Stimulated activated CD8-positive, alpha-beta memory T cell treated with anti-CD3 and anti-CD28 coated beads, Interleukin-4, amount 100 ng/mL, for 24 hours (primary cell): ENCODE data around the gene CFAP92.
A peak's percentile ranks its signal among the peaks of the same experiment; 100 is the strongest.

Experiments used
- DNase-seq: peaks from one replicate; pipeline ENCODE4 v3.0.0-alpha.2; 2020; ENCODE audit warnings: low read depth

Gene CFAP92

DNA sequence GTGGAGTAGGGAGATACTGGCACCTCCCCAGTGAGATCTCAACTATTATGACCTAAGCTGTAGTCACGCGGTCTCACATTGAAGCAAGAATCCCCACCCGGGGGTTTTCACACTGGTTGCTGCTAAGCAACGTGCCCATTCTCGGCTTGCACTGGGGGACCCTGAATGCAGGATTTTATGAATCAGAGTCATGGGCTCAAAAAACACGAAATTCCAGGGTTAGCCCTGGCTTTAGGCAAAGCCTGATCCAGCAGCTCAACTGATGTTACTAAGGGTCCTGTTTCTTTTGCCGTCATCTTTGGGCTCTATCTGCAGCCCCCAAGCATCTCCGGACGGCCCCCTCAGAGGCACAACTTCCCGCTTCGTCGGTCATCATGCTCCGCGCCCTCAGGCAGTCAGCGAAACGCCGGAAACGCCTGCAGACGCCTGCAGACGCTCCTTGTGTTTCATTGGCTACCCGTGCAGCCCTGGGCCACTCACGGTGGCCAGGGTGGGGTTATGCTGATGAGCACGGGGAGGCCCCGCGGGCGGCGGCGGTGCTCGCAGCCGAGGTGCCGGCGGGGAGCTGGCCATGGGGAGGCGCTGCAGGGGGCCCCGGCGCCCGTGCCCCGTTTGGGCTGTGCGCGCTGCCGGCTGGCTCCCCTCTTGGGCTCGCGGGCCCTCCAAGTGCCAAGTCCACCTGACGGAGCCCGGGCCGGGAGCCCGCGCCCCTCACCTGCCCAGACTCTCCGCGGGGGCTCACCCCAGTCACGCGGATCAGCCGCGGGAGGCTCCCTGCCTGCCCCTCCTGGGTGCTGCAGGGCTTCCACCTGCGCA lies 33.1 kb upstream of the CFAP92 start:
- DNase-seq, result peak; percentile 84

DNA sequence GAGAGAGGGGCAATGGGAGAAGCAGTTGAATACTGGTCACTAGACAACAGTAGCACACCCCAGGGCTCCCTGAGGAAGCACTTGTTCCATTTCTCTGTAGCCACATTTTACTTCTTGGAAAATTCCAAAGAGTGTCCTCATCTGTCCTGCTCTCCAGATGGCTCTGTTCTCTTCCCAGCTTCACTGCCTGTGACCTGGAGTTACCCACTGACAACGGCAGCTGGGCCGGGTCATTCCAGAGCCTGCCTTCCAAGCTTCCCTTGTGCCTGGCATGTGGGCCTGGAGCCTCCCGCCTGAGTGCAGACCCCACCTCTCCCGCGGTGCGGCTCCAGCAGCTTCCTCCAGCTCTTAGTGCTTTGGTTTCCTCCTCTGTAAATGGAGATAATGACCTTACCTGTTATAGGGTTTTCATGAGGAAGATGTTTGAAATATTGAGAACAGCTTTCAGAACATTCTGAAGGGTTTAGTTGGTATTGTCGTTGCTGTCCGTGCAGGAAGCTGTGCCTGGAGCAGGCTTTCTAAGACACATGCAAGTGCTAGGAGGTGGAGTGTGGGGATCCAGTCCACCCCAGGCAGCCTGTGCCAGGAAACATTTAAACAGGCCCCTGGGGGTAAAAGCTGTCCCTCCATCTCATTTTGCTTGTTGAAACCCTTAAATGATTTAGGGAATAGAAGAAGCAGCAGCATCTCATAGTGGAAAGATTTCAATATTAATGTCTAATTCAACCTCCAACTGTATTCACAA lies 32.0 kb upstream of the CFAP92 start:
- no peak for DNase-seq

DNA sequence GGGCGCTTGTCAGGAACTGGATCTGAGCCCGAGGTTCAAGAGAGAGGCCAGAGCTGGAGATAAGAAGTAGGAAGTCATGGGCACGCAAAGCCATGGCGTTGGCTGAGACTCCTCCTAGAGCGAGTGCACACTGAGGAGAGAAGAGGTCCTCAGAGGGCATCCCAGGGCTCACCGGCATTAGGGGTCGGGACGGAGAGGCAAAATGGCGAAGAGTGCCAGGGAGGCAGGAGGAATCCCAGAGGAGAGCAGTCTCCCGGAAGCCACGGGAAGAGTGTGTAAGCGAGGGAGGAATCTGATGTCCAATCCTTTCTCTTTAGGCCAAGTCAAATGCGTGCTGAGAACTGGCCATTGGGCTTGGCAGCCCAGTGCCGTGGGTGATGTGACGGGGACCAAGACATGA lies 31.2 kb upstream of the CFAP92 start:
- DNase-seq, result no peak

DNA sequence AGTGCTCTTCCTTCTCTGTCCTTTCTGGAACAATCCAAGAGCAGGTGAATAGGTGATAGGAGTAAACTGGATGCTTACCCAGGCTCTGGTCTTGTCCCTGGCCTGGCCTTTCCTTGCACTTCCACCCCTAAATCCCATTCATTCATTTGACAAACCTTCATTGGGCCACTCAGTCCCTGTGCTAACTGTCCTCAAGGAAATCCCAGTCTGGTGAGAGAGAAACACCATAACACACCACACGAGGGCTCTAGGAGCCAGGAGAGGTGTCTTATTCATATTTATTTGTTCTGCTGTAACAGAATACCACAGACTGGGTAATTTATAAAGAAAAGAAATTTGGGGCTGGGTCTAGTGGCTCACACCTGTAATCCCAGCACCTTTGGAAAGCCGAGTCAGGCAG lies 30.0 kb upstream of the CFAP92 start:
- DNase-seq, result no peak

DNA sequence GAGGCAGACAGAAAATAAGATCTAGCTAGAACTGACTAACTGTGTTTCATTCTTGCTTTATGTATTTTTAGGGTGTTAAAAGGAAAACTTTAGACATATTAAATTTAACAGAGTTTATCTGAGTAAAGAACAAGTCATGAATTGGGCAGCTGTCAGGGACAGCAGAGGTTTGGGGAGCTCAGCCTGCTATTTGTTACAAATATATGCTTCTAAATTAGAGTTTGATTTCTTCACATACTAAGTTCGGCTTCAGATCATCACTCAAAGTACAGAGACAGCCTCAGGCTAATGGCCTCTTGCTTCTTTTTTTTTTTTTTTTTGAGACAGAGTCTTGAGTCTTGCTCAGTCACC lies 29.1 kb upstream of the CFAP92 start:
- DNase-seq, result no peak

DNA sequence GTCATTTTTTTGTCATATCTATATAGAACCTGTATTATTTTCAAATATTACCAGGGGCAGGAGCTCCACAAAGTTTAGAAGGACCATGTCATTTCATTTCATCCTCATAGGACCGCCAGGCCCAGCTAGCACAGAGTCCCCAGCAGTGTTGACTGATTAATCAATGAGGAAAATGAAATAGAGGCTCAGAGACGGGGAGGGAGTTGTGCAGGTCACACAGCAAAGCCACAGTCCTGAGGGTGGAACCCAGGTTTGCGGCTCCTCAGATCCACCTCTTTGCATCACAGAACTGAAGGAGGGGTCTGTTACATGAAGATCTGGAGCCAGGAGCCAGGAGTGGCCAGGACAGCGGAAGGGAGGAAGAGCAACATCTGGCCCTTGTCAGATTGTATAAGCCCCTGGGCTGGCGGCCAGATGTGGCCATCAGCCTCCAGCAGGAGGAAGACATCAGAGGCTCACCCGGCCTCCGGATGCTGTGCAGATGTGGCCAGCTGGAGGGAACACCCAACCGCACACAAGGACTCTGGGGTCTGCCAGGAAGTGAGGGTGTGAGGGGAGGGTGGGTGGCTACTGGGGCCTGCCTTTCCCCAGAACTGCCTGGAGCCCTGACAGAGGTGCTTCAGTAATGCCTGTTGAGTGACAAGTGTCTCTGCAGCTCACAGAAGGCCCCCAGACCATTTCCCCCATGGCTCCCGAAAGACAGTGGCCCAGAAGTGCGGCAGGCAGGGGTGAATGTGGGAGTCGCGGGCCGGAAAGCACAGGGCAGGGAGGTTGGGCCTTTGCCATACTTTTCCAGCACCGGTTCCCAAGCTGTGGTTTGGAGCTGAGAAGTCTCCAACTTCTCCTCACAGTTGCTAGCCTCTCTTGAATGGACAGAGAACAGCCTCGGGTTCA lies 28.5 kb upstream of the CFAP92 start:
- no peak for DNase-seq

DNA sequence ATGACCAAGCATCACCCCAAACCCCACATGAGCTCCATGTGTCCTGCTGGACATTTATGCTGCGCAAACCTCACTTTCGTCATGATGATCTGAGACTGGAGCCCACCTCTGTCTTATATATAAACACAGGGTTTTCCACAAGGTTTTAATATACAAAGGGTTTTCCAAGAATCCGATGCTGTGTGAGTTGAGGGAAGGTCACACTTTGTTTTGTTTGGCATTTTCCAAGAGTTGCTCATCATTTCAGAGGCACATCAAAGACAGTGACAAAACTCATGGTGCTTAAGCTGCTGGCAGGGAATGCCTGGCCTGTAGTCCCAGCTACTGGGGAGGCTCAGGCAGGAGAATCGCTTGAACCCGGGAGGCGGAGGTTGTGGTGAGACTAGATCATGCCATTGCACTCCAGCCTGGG lies 27.3 kb upstream of the CFAP92 start:
- DNase-seq, result no peak

DNA sequence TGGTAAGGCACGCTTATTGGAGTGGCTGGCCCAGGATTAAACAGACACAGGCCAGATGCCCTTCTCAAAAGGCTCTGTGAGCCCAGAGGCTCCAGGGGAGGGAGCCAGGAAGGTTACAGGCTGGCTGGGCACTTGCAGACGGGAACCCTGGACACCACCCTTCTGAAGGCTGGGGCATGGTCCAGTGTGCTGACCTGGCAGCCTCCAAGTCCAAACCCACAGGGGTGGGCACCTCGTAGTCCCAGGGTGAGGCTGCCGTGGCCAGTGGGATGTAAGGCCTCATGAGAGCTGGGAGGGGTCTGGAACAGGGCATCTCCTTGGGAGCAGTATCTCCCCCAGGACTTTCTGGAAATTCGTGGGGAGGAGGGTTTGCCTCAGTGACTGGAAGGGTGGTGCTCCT lies 26.8 kb upstream of the CFAP92 start:
- no peak for DNase-seq

DNA sequence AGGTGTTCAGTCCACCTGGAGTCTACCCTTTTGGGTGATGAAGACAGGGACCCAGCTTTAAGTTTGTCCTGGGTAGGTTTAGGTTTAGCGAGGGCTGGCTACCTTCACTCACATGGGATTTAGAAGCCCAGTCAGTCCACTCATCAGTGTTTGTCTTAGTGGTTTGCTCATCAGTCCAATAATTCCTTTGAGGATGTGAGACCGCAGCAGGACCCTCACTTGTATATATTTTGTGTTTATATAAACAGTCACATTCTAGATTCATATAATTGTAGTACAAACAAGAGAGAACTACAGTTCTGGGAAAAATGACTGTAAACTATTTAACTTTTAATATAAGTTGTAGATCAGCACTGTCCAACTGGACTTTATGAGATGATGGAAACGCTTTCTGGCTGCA lies 25.4 kb upstream of the CFAP92 start:
- DNase-seq, result no peak

DNA sequence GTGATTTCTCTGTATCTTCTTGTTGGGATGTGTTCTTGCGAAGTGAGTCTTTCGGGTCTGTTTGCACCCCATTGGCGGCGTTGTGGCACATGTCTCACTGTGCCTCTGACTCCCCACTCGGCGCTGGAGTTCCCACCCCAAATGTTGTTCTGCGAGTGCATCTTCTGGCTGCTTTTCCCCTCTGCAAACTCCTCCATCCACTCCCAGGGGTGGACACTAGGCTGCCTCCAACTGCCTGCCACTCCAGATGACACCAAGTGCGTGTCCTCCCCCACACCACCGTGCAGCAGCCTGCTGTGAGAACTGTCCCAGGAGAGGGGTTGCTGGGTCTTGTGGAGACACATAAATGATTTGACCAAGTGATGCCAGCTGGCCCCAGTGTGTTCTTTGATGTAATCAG lies 24.9 kb upstream of the CFAP92 start:
- no peak for DNase-seq

DNA sequence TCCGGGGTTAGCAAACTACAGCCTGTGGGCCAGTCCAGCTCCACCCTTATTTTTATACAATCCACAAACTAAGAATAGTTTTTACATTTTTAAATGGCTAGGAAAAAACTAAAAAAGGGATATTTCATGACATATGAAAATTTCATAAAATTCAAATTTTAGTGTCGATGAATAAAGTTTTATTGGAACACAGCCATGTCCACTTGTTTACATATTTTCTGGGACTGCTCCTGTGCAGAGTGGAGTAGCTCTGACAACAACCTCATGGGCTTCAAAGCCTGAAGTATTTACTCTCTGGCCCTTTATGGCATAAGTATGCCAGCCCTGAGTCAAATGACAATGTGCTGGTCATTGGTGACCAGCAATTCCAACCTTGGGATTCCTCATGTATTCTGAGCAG lies 24.4 kb upstream of the CFAP92 start:
- DNase-seq, result no peak

DNA sequence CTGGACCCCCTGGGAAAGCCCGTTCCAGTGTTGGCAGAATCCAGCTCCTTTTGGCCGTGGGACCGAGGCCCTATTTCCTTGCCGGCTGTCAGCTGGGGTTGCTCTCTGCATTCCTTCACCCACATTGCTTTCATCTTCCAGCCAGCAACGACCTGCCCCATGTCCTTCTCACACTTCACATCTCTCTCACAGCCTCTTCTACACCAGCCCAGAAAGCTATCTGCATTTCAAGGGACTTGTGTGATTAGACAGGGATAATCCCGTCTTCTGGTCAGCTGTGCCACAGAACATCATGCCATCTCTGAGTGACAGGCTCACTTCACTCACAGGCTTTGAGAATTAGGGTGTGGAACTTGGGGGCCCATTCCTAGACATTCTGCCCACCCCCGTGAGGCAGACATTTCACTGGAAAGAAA lies 23.6 kb upstream of the CFAP92 start:
- no peak for DNase-seq

DNA sequence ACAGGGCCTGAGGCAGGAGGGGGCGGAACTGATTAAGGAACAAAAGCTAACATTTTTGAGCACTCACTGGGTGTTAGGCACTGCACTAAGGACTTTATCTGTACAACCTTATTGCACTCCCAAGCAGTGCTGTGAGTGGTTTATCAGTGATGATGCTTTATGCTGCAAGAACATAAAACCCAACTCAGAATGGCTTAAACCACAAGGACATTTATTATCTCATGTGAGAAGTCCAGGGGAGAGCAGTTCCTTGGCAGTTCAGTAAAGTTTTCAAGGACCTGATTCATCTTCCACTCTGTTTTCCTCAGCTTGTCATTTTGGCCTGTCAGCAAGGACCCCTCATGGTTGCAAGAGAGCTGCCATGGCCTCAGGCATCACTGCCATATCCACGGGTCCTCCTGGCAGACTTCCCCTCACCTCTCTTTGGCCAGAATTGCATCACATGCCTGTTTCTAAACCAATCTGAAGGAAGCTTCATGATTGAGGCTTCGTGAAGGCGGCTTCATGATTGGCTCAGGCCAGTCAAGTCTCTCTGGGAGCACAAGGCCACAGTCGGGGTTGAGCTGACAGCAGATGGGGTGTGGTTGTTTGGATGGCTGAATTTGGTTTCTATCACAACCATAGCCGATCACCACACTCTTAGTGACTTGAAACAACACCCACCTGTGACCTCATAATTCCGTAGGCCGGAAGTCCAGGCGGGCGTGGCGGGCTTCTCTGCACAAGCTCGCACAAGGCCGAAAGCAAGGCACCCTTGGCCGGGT lies 23.0 kb upstream of the CFAP92 start:
- no peak for DNase-seq

DNA sequence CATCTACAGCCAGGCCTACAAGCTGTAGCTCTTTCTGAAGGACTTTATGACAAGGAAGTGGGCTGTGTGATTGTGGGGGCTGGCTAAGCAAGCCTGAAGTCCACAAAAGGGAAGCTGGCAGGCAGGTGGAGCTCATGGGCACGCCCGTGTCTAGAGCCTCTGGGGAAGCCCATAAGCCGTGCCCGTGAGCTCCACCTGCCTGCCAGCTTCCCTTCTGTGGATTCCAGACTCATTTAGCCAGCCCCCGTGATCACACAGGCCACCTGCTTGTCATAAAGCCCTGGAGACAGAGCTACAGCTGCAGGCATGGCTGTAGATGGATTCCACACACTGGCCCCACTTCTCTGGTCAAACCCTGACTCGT lies 22.5 kb upstream of the CFAP92 start:
- DNase-seq, result no peak

DNA sequence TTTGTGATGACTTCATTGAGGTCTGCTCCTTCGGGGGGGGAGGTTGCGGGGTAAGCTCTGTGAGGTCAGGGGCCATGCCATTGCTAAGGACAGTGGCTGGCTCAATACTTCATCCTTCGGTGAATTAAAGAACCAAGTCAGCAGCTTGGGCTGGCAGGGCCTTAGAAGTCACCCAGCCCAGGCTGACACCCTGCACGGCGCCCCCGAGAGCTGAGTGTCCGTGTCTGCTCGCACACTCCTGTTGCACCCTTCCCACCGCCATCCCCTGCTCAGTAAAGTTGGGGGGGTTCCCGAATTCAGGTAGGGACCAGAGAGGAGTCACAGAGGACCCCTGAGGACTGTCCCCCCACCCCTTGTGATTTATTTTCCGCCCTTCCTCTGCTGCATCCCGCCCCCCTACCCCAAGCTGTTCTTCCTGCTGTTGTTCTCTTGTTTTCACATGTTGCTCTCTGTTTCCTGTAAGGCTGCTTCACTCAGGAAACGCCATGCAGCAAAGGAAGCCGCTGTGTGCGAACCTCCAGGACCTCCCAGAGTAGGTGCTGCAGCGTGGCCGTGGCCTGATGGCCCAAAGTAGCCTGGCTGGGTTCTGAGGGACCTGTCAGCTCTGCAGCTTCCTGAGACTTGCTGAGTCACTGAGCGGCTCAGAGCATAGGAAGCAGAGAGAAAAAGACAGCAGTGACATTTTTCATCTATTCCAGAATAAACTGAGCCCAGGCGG lies 21.7 kb upstream of the CFAP92 start:
- DNase-seq, result no peak

DNA sequence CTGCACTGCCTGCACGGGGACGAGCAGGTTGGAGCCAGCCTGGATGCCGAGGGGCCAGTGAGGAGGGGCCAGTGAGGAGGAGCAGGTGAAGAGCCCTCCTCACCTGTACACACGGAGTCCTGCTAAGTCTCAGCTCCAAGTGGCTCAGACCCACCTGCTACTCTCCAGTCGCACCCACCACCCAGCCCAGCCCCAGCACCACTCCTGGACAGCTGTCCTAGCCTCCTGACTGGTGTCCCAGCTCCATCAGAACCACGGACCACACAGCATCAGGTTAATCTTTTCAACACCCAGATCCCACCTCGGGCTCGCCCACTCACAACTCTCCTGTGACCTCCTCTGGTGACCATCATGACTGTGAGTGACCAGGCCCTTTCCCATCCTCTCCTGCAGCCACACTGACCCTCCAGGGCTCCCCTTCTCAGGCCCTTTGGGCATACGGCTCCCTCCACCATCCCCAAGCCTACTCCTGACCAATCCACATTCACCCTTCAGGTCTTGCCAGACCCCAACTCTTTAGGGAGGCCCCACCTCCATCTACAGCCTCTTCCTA lies 21.0 kb upstream of the CFAP92 start:
- DNase-seq, result no peak

DNA sequence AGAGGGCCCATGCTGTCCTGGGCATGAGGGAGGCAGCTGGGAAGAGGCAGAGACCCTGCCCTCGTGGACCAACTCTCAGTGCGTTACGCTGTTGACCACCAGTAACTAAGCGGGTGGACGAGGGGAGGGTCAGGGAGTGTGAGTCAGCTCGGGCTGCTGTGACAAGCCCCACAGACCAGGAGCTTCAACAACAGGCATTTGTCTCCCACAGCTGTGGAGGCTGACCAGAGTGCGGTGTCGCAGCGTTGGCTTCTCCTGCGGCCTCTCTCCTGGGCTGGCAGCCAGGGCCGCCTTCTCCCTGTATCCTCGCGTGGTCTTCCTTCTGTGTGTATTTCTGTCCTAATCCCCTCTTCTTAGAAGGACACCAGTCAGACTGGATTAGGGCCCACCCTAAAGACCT lies 20.3 kb upstream of the CFAP92 start:
- no peak for DNase-seq

DNA sequence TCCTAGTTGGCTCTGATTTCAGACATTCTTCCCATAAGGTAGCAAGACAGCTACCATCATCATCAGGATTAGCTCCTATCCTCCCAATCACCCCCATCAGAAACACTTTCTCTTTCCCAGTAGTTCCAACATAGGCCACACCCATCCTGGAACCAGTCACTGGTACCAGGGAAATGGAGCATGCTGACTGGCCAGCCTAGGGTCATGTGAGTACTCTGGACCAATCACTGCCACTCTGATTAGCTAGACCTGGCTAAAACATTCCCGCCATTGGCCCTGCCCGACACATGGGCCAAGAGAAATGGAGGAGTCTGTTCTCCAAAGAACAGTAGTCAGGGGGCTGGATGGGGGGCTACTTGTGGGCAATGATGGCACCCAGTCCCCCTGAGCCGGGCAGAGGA lies 19.6 kb upstream of the CFAP92 start:
- DNase-seq, result no peak

DNA sequence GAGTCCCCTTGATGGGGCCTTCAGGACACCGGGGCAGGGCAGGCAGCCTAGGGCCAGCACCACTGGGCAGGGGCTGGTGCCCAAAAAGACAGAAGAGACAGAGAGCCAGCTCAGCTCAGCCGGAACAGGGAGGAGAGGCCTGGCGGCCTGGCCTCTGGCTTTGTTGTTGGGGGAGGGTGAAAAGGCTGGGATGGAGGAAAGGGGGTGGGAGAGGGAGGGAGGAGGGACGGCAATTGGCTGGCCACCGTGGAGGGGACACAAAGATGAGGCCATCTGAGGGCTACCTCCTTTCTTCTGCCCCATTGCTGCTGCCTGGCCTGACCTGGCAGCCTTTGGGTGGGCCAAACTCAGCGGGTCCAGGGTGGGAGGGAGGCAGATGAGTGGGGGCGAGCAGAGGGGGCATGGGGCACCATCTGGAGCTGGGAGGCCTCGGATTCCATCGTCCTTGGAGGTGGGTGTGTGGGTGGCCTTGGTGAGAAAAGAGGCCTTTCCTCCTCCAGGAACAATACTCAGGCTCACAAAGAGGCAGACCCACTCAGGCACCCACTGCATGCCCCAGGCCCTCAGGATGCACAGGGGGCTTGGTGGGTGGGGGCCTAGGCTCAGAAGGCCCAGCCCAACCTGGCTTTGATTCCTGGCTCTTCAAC lies 16.6 kb upstream of the CFAP92 start:
- DNase-seq, result no peak

DNA sequence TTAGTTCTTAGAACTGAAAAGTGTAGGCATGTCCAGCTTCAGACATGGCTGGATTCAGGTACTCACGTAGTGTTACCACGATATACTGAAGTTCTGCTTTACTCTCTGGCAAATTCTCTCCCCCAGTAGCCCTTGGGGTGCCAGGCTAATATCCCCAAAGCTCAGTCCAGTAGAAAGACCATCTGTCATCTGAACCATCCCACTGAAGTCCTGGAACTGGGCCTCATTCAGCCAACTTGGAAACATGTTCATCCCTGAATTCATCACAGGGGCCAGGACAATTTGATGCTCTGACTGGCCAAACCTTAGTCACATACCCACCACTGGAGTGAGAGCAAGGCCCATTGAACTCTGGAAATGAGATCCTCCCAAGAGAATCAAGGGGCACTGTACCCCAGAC lies 15.4 kb upstream of the CFAP92 start:
- no peak for DNase-seq

DNA sequence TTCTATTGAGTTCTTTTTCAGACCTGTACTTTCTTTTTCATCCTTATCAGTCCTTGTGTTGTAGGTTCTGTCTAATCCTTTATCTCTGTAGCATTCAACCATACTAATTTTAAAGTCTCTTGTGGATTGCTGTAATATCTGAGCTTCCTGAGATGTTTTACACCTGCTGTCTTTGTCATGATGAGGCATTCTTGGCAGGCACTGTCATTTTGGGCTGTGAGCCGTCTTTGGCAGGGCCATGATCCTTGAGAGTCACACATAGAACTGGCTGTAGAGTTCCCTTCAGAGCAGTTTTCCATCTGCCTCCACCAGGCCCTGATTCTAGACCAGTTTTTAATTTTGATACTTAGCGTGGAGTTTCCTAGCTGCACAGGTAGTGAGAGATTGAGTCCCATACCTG lies 13.9 kb upstream of the CFAP92 start:
- no peak for DNase-seq
